ENCODE measurements around the gene DOK4. TPM values are rescaled to one million over a fixed set of nuclear protein-coding genes. Genes with fewer than 3 reads are reported as not detected.

The DOK4 gene
- total RNA-seq, 2 experiments from 2014 or later, result 5.0 to 6.2 TPM

GRCh38 chr16:57426356-57426755, 59.9 kb downstream of the DOK4 start:
- intact Hi-C loops (cut with micrococcal nuclease), result no loop called here
- no peaks in the 10 kb centered on the region for H3K4me1 Mint-ChIP-seq (ENCODE audit: low read depth)
- H3K36me3 Mint-ChIP-seq (ENCODE audit: low read depth), result peaks cover 28% of the 10 kb centered on the region
- H3K9me3 Mint-ChIP-seq, result no peaks in the 10 kb centered on the region
- DNase-seq, result no peak
- CTCF ChIA-PET, result interaction anchor here (1.5 kb wide), 1 partner anchor 9 kb away, joined by 4 read pairs; no protein-coding TSS in a partner anchor
- H3K4me3 Mint-ChIP-seq, result no peak overlapping the region
- no peaks in the 10 kb centered on the region for H3K27me3 Mint-ChIP-seq (ENCODE audit: low read depth)
- H3K27ac Mint-ChIP-seq, result no peak overlapping the region

DNA sequence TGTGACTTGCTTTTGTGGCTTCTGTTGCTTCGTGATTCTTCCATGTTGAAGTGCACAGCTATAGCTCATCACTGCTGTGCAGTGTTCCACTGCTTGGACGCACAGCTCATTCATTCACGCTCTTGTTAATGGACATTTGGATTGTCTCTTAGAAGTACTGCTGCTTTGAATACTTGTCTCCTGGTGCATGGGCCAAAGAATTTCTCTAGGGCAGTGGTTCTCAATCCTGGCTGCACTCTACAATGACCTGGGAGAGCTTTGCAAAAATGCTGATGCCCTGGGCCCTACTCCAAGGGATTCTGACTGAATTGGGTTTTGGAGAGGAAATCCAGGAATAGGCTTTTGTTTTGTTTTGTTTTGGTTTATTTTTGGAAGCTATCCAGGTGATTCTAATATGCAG, 61.7 kb downstream of the DOK4 start:
- H3K27ac Mint-ChIP-seq, result no peak overlapping the region

DNA sequence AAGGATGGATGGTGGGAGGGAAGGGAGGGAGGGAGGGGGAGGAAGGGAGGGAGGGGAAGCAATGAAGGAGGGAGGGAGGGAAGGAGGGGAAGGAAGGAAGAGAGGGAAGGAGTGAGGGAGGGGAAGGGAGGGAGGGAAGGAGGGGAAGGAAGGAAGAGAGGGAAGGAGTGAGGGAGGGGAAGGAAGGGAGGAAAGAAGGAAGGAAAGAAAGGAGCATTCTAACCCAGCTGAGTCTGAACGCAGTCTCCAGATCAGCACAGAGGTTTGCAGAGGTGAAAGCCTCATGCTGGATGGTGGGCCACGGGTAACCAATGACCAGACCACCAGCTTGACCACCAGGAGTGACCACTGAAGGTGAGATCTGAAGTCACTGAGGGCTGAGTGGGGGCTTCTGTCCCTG, 63.1 kb downstream of the DOK4 start:
- intact Hi-C loops (cut with micrococcal nuclease), result no loop called here
- Mint-ChIP-seq H3K4me3 (no peak overlapping the region), H3K36me3 (ENCODE audit: low read depth) (peaks cover 10% of the 10 kb centered on the region), H3K9me3 (no peaks in the 10 kb centered on the region), H3K4me1 (ENCODE audit: low read depth) (peaks cover 7% of the 10 kb centered on the region), H3K27me3 (ENCODE audit: low read depth) (no peaks in the 10 kb centered on the region), H3K27ac (no peak overlapping the region)
- no peak for DNase-seq
- CTCF ChIA-PET, result interaction anchor here (0.6 to 2.2 kb wide), 8 partner anchors 10 to 894 kb away, joined by 3 to 11 read pairs (median 4); no protein-coding TSS in a partner anchor

More for the DNA sequence above, 61.7 kb downstream of the DOK4 start:
- Mint-ChIP-seq H3K9me3 (no peaks in the 10 kb centered on the region), H3K27me3 (ENCODE audit: low read depth) (no peaks in the 10 kb centered on the region), H3K4me1 (ENCODE audit: low read depth) (peaks cover 1% of the 10 kb centered on the region), H3K36me3 (ENCODE audit: low read depth) (peaks cover 16% of the 10 kb centered on the region), H3K4me3 (no peak overlapping the region)
- CTCF ChIA-PET, result interaction anchor here (0.6 to 2.2 kb wide), 4 partner anchors 9 to 124 kb away, joined by 3 to 6 read pairs (median 4); no protein-coding TSS in a partner anchor
- intact Hi-C loops (cut with micrococcal nuclease), result no loop called here
- no peak for DNase-seq

DNA sequence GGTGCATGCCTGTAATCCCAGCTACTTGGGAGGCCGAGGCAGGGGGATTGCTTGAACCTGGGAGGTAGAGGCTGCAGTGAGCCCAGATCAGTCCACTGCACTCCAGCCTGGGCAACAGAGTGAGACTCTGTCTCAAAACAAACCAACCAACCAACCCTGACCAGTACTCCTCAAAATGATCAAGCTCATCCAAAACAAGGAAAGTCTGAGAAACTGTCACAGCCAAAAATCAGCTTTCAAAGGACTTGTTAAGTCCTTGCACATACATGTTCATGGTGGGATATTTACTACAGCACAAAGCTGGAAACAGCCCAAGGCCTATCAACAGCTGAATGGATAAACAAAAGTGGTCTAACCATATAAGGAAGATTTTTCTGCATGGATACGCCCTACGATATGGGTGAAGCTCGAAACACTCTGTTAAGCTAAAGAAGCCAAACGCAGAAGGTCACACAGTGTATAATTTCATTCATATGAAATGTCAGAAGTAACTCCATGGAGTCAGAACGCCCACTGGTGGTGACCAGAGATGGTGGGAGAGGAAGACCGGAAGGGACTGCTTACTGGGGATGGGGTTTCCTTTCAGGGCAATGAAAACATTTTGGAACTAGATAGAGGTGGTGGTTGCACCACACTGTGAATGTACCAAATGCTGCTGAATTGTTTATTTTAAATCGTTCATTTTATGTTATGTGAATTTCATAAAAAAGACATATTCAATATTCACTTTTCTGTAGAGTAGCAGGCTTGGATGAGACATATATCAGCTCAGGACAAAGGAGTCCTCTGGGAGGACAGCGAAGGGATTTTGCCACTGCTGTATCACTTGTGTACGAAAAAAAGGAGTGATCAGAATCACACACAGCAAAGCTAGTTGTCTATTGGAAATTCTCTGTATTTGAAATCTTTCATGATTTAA, 64.0 kb downstream of the DOK4 start:
- Mint-ChIP-seq H3K36me3 (ENCODE audit: low read depth) (peaks cover 4% of the 10 kb centered on the region), H3K27ac (no peak overlapping the region), H3K4me1 (ENCODE audit: low read depth) (peaks cover 11% of the 10 kb centered on the region), H3K4me3 (no peak overlapping the region), H3K9me3 (no peaks in the 10 kb centered on the region), H3K27me3 (ENCODE audit: low read depth) (no peaks in the 10 kb centered on the region)
- DNase-seq, result peak; percentile 33
- CTCF ChIA-PET, result interaction anchor here (0.5 to 2.0 kb wide), 10 partner anchors 10 to 338 kb away, joined by 3 to 11 read pairs (median 4); no protein-coding TSS in a partner anchor
- intact Hi-C loops (cut with micrococcal nuclease), result no loop called here

Other genes starting within 250 kb of the DOK4 start
- 10 to 100 TPM; 11.0 to 11.2 TPM for gene ARL2BP, start 241.2 kb downstream of the DOK4 start, total RNA-seq
- under 1 TPM; 0.25 to 0.41 TPM for gene PLLP, start 201.8 kb downstream of the DOK4 start, total RNA-seq
- gene CCL22, start 127.7 kb downstream of the DOK4 start, total RNA-seq, result 1 to 10 TPM in 1 of 2 experiments, under 1 TPM in 1; 0.72 to 1.0 TPM
- not detected for gene CX3CL1, start 114.0 kb downstream of the DOK4 start, total RNA-seq
- gene CCL17, start 81.7 kb downstream of the DOK4 start, total RNA-seq, result not detected
- gene CIAPIN1, start 39.1 kb downstream of the DOK4 start, total RNA-seq, result 10 to 100 TPM; 29.5 to 31.0 TPM
- gene COQ9, start 39.0 kb downstream of the DOK4 start, total RNA-seq, result 10 to 100 TPM; 30.6 TPM
- gene POLR2C, start 23.8 kb downstream of the DOK4 start, total RNA-seq, result 10 to 100 TPM; 49.4 to 53.0 TPM
- gene CCDC102A, start 50.1 kb upstream of the DOK4 start, total RNA-seq, result 1 to 10 TPM; 7.1 to 7.7 TPM
- gene ADGRG5, start 56.1 kb upstream of the DOK4 start, total RNA-seq, result 1 to 10 TPM; 1.0 to 1.2 TPM
- gene ADGRG1, start 142.1 kb upstream of the DOK4 start, total RNA-seq, result 1 to 10 TPM in 1 of 2 experiments, under 1 TPM in 1; 0.93 to 1.0 TPM
- under 1 TPM in 1 of 2 experiments, not detected in 1; 0.14 TPM for gene ADGRG3, start 181.8 kb upstream of the DOK4 start, total RNA-seq
- under 1 TPM in 1 of 2 experiments, not detected in 1; 0.49 TPM for gene DRC7, start 208.3 kb upstream of the DOK4 start, total RNA-seq
- 10 to 100 TPM; 25.5 to 30.0 TPM for gene KATNB1, start 249.3 kb upstream of the DOK4 start, total RNA-seq

All from activated naive CD4-positive, alpha-beta T cell treated with anti-CD3 and anti-CD28 coated beads for 36 hours (primary cell).